Measurements from ENCODE around the gene KLF16.

The KLF16 gene

DNA sequence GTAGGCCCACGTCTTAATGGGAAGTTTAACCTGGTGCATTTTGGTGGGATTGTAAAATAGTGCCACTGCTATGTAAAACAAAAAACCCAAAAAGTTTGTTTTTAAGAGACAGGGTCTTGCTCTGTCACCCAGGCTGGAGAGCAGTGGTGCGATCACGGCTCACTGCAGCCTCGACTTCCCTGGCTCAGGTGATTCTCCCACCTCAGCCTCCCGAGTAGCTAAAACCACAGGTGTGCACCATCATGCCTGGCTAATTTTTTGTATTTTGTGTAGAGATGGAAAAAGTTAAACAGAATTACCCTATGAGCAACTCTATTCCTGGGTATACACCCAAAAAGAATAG, 14.3 kb downstream of the KLF16 start:
- no peak overlapping the region for H3K4me3 ChIP-seq (ENCODE audit: control insufficient read depth, low read depth, low read length)
- no peak for TF ChIP-seq CTCF (conservative IDR thresholded peaks at IDR 0.05; ENCODE audit: control insufficient read depth, insufficient read depth, low read depth, low read length)

DNA sequence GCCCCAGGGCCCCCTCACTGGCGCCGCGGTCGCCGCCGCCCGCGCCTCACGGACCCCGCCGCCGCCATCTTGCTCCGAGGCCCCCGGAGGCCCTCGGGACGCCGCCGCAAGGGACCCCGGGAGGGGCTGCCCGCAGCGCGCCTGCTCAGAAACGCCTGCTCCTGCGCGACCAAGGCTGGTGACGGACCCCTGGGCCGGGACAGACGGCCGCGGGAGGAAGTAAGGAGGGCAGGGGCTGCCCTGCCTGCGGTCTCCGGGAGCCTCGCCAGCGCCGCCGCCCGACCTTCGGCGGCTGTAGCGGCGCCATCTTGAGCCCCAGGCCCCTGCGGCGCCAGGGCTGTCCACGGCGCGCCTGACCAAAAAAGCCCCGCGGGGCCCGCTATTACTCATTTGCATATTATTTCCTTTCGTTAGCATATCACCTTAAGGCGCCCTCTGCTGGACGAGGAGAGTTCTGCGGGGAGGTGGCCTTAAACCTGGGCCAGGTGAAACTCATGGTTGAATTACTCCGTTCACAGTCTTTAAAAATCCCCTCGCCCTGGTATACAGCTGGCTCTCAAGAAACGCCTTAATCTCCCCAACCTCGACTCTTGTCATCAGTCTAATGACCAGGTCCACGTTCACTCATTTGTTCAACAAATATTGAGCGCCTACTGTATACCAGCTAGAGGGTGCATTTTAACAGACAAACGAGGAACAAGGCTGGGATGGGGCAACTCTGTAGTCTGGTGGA, 14.8 kb downstream of the KLF16 start, which contains the start of gene REXO1:
REXO1 (minus strand) TSS at position 85 of the 733 bp plus-strand sequence. CDS start 125 bp downstream, outside the sequence.
- peak within 1 kb of the TSS; percentile 73 for H3K4me3 ChIP-seq (ENCODE audit: control insufficient read depth, low read depth, low read length)
- peak; percentile 85 for DNase-seq (ENCODE audit: low read depth)
- peak; percentile 84 for TF ChIP-seq CTCF (conservative IDR thresholded peaks at IDR 0.05; ENCODE audit: control insufficient read depth, insufficient read depth, low read depth, low read length)

More for the DNA sequence above, 14.3 kb downstream of the KLF16 start:
- DNase-seq (ENCODE audit: low read depth), result no peak

- H3K4me3 ChIP-seq (ENCODE audit: control insufficient read depth, low read depth, low read length), result peak overlapping the region; percentile 73
- no peak for TF ChIP-seq CTCF (conservative IDR thresholded peaks at IDR 0.05; ENCODE audit: control insufficient read depth, insufficient read depth, low read depth, low read length)
- peak; percentile 53 for DNase-seq (ENCODE audit: low read depth)
These were observed 15.5 kb downstream of the KLF16 start for GRCh38 chr19:1847684-1848398.

GRCh38 chr19:1847348-1847683, 16.1 kb downstream of the KLF16 start:
- H3K4me3 ChIP-seq (ENCODE audit: control insufficient read depth, low read depth, low read length), result peak overlapping the region; percentile 73
- DNase-seq (ENCODE audit: low read depth), result peak; percentile 41
- TF ChIP-seq CTCF (conservative IDR thresholded peaks at IDR 0.05; ENCODE audit: control insufficient read depth, insufficient read depth, low read depth, low read length), result no peak

DNA sequence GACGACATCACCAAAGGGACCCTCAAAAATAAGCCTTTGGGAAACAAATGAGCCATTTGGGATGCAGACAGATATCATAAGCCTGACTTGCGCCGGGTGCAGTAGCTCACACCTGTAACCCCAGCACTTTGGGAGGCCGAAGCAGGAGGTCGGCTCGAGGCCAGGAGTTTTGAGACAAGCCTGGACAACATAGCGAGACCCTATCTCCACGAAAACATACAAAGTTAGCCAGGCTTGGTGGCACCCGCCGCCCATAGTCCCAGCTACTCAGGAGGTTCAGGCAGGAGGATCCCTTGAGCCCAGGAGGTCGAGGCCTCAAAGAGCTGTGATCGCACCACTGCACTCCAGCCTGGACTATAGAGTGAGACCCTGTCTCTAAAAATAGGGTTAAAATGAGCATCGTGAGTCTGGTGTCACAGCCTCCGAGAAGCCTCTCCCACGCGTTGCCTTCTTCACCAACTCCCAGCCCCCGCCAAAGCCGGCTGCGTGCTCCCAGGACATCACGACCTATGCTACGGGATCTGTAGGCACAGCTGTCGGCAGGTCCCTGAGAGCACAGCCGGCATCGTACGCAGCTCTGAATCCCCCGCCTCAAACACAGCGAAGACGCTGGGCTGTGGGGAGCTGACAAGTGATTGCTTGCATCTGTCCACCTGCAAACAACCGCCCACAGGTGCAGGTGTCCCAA, 16.7 kb downstream of the KLF16 start:
- peak overlapping the region; percentile 73 for H3K4me3 ChIP-seq (ENCODE audit: control insufficient read depth, low read depth, low read length)
- no peak for TF ChIP-seq CTCF (conservative IDR thresholded peaks at IDR 0.05; ENCODE audit: control insufficient read depth, insufficient read depth, low read depth, low read length)
- DNase-seq (ENCODE audit: low read depth), result no peak

- no peak overlapping the region for H3K4me3 ChIP-seq (ENCODE audit: control insufficient read depth, low read depth, low read length)
- no peak for DNase-seq (ENCODE audit: low read depth)
These were observed 17.7 kb downstream of the KLF16 start for GRCh38 chr19:1845642-1846041.

More at GRCh38 chr19:1845642-1846041, 17.7 kb downstream of the KLF16 start:
- no peak for TF ChIP-seq CTCF (conservative IDR thresholded peaks at IDR 0.05; ENCODE audit: control insufficient read depth, insufficient read depth, low read depth, low read length)

Data from fibroblast of mammary gland (primary cell).